ENCODE results near the gene AGMO. TPM values are rescaled to one million over a fixed set of nuclear protein-coding genes. Genes with fewer than 3 reads are reported as not detected.

The AGMO gene
- 0.32 and 0.52 TPM in 2 replicates for total RNA-seq

DNA sequence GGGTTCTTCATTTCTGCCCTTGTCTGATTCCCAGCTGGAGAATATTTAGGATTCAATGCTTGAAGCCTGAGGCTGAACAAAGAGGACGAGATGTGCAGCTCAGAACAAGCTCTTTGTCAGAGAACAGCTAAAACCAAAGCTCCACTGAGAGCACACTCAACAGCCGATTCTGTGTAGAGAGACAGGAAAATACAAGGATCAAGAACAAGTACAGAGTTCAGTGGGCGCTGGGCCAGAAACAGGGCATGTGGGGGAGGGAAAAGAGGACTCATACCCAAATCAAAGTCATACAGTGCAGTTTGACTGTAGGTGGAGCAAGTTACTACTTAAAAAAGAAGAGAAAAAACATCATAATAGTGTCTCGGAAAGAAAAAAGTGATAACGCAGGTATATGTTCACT, at the start of gene AGMO:
Gene AGMO, minus strand, starts transcription at position 181 of the 400 bp plus-strand sequence.

Other genes with a start within 250 kb of the AGMO start
- 9.0 and 15.0 TPM in 2 replicates for gene MEOX2, start 124.7 kb upstream of the AGMO start, total RNA-seq

Measured in articular chondrocyte of knee joint (primary cell).